ENCODE results near the gene RDH8.
"Not testable (repeated sequence)": the region's sequence is repeated elsewhere in the genome, so short reads cannot be mapped to it uniquely, and the experiment has no call there.

RDH8 gene

GRCh38 chr19:10006335-10006708 lies 7.0 kb upstream of the RDH8 start:
- DNase-seq, result no peak

GRCh38 chr19:10006752-10007323 lies 6.4 kb upstream of the RDH8 start:
- no peak for DNase-seq

- DNase-seq, result peak in 2 of 3 donors; percentile 21 to 55
Observed at GRCh38 chr19:10007371-10008183, 5.7 kb upstream of the RDH8 start.

- no peak for DNase-seq
Observed at GRCh38 chr19:10008184-10008765, 5.0 kb upstream of the RDH8 start.

GRCh38 chr19:10009714-10010224 lies 3.5 kb upstream of the RDH8 start:
- DNase-seq, result no peak

GRCh38 chr19:10010247-10010691 lies 3.0 kb upstream of the RDH8 start, which contains the start of gene COL5A3:
Gene COL5A3, minus strand, starts transcription at chr19:10010504. Its CDS starts 119 bp downstream, at chr19:10010385.
- DNase-seq, result peak; percentile 53 to 80 (median 60)

GRCh38 chr19:10010939-10011338 lies 2.3 kb upstream of the RDH8 start:
- DNase-seq, result no peak

GRCh38 chr19:10011974-10012373 lies 1.3 kb upstream of the RDH8 start:
- DNase-seq, result no peak

GRCh38 chr19:10013834-10014618 lies 743 bp downstream of the RDH8 start:
- no peak for DNase-seq

- peak; percentile 66 to 84 (median 67) for DNase-seq
Observed at GRCh38 chr19:10018263-10018662, 5.0 kb downstream of the RDH8 start.

- DNase-seq, result peak in 2 of 3 donors; percentile 23 to 36
Observed at GRCh38 chr19:10018786-10019185, 5.5 kb downstream of the RDH8 start.

- no peak for DNase-seq
Observed at GRCh38 chr19:10019246-10019645, 6.0 kb downstream of the RDH8 start.

GRCh38 chr19:10020851-10021250 lies 7.6 kb downstream of the RDH8 start:
- DNase-seq, result no peak

- no peak for DNase-seq
Observed at GRCh38 chr19:10021446-10021845, 8.2 kb downstream of the RDH8 start.

GRCh38 chr19:10021863-10022262 lies 8.6 kb downstream of the RDH8 start:
- DNase-seq, result no peak

- DNase-seq, result not testable (repeated sequence)
Observed at GRCh38 chr19:10023096-10023495, 9.8 kb downstream of the RDH8 start.

- DNase-seq, result no peak
Observed at GRCh38 chr19:10026744-10027143, 13.5 kb downstream of the RDH8 start.

- peak; percentile 89 to 92 (median 91) for DNase-seq
Observed at GRCh38 chr19:10027158-10027997, 14.1 kb downstream of the RDH8 start.

GRCh38 chr19:10033614-10034013 lies 20.3 kb downstream of the RDH8 start:
- no peak for DNase-seq

- DNase-seq, result no peak
Observed at GRCh38 chr19:10036601-10037071, 23.4 kb downstream of the RDH8 start.

- DNase-seq, result no peak
Observed at GRCh38 chr19:10037367-10037766, 24.1 kb downstream of the RDH8 start.

GRCh38 chr19:10037809-10038208 lies 24.5 kb downstream of the RDH8 start:
- DNase-seq, result peak in 1 of 3 donors; percentile 14
